Urothelium cell line (cell line): Measurements from ENCODE around the gene FKBP7.
"Not testable (repeated sequence)": the region's sequence is repeated elsewhere in the genome, so short reads cannot be mapped to it uniquely, and the experiment has no call there.

Source experiments
- DNase-seq: peaks from one replicate; pipeline ENCODE4 v3.0.0; 2011; ENCODE audit warnings: low spot score, mixed read lengths
- FAIRE-seq: peaks from 2 replicates; lab custom pipeline; 2011; peaks lifted over from hg19 to GRCh38; lab: Jason Lieb, UNC

FKBP7 gene

GRCh38 chr2:178478439-178479274 is at the start of gene FKBP7:
TSS of gene FKBP7 (minus strand) at chr2:178478600. CDS start at chr2:178478499, 101 bp downstream.
- FAIRE-seq (no peak), DNase-seq (peak; percentile 83)

- no peak for DNase-seq
- no peak for FAIRE-seq
Measured at GRCh38 chr2:178527592-178527991, 49.2 kb upstream of the FKBP7 start.

GRCh38 chr2:178526256-178526655 is 47.9 kb upstream of the FKBP7 start:
- DNase-seq, result no peak
- FAIRE-seq, result no peak

- FAIRE-seq, result not testable (repeated sequence)
Measured at GRCh38 chr2:178525460-178525859, 47.1 kb upstream of the FKBP7 start.

GRCh38 chr2:178525010-178525409 is 46.6 kb upstream of the FKBP7 start:
- FAIRE-seq, DNase-seq: not testable (repeated sequence)

More at GRCh38 chr2:178525460-178525859, 47.1 kb upstream of the FKBP7 start:
- DNase-seq, result not testable (repeated sequence)

GRCh38 chr2:178523596-178524134 is 45.3 kb upstream of the FKBP7 start:
- FAIRE-seq, result no peak
- DNase-seq, result no peak

GRCh38 chr2:178522950-178523595 is 44.7 kb upstream of the FKBP7 start:
- peak; percentile 25 for DNase-seq
- no peak for FAIRE-seq

GRCh38 chr2:178521304-178522150 is 43.1 kb upstream of the FKBP7 start:
- DNase-seq, result no peak
- no peak for FAIRE-seq

- FAIRE-seq, result no peak
Measured at GRCh38 chr2:178517496-178517895, 39.1 kb upstream of the FKBP7 start.

GRCh38 chr2:178514664-178515063 is 36.3 kb upstream of the FKBP7 start:
- DNase-seq, result peak; percentile 53

More at GRCh38 chr2:178517496-178517895, 39.1 kb upstream of the FKBP7 start:
- DNase-seq, result no peak

GRCh38 chr2:178513876-178514275 is 35.5 kb upstream of the FKBP7 start:
- DNase-seq (no peak), FAIRE-seq (no peak)

More at GRCh38 chr2:178514664-178515063, 36.3 kb upstream of the FKBP7 start:
- no peak for FAIRE-seq

- FAIRE-seq (no peak), DNase-seq (peak; percentile 13)
Measured at GRCh38 chr2:178512484-178512883, 34.1 kb upstream of the FKBP7 start.

- FAIRE-seq (no peak), DNase-seq (no peak)
Measured at GRCh38 chr2:178510384-178510783, 32.0 kb upstream of the FKBP7 start.

- no peak for DNase-seq
- no peak for FAIRE-seq
Measured at GRCh38 chr2:178508646-178509045, 30.2 kb upstream of the FKBP7 start.

- FAIRE-seq, result no peak
- DNase-seq, result no peak
Measured at GRCh38 chr2:178506949-178507348, 28.5 kb upstream of the FKBP7 start.

GRCh38 chr2:178506524-178506923 is 28.1 kb upstream of the FKBP7 start:
- FAIRE-seq, result no peak
- DNase-seq, result no peak

- FAIRE-seq, result no peak
Measured at GRCh38 chr2:178506101-178506500, 27.7 kb upstream of the FKBP7 start.

GRCh38 chr2:178502751-178503150 is 24.4 kb upstream of the FKBP7 start:
- DNase-seq (no peak), FAIRE-seq (no peak)

More at GRCh38 chr2:178506101-178506500, 27.7 kb upstream of the FKBP7 start:
- DNase-seq, result no peak

- FAIRE-seq, result no peak
- no peak for DNase-seq
Measured at GRCh38 chr2:178499640-178500039, 21.2 kb upstream of the FKBP7 start.

- FAIRE-seq, result no peak
Measured at GRCh38 chr2:178498137-178498536, 19.7 kb upstream of the FKBP7 start.

GRCh38 chr2:178496049-178496448 is 17.6 kb upstream of the FKBP7 start:
- DNase-seq, result no peak
- no peak for FAIRE-seq

More at GRCh38 chr2:178498137-178498536, 19.7 kb upstream of the FKBP7 start:
- no peak for DNase-seq
